HepG2 (cell line): ENCODE results near the gene KRTCAP2. TPM values are rescaled to one million over a fixed set of nuclear protein-coding genes. Genes with fewer than 3 reads are reported as not detected.
A peak's percentile ranks its signal among the peaks of the same experiment; 100 is the strongest.

Experiments
- ATAD3A ChIP-seq: sonication (generic); formaldehyde crosslinking; IDR thresholded peaks from 2 replicates; pipeline ENCODE4 v1.4.0; 2020; ENCODE audit warnings: missing genetic modification reagents
- GATAD2A ChIP-seq: IDR thresholded peaks from 2 replicates; pipeline ENCODE4 v1.6.1; 2016
- GLI4 ChIP-seq: sonication (generic); formaldehyde crosslinking; IDR thresholded peaks from 2 replicates; pipeline ENCODE4 v1.5.1; 2020; ENCODE audit warnings: missing genetic modification reagents, mild to moderate bottlenecking, moderate library complexity, borderline replicate concordance
- HOXA7 ChIP-seq: sonication (generic); formaldehyde crosslinking; IDR thresholded peaks from 2 replicates; pipeline ENCODE4 v1.8.1; 2022; ENCODE audit warnings: mild to moderate bottlenecking, missing genetic modification reagents, moderate library complexity
- HOXA9 ChIP-seq: sonication (generic); formaldehyde crosslinking; IDR thresholded peaks from 2 replicates; pipeline ENCODE4 v1.8.1; 2022; ENCODE audit warnings: missing genetic modification reagents, mild to moderate bottlenecking, moderate library complexity, borderline replicate concordance
- JARID2 ChIP-seq: sonication (generic); formaldehyde crosslinking; IDR thresholded peaks from 2 replicates; pipeline ENCODE4 v1.8.1; 2023; ENCODE audit warnings: missing genetic modification reagents, inconsistent platforms; ENCODE audit not compliant: insufficient replicate concordance
- KDM5A ChIP-seq: fragments of 200-600 bp; sonication (generic); IDR thresholded peaks from 2 replicates; pipeline ENCODE4 v1.7.0; 2018; ENCODE audit warnings: antibody characterized with exemption, mild to moderate bottlenecking, low read length, borderline replicate concordance
- KLF6 ChIP-seq: IDR thresholded peaks from 2 replicates; pipeline ENCODE4 v1.8.0; 2016; ENCODE audit warnings: missing biosample characterization, missing genetic modification reagents
- MLX ChIP-seq: IDR thresholded peaks from 2 replicates; pipeline ENCODE4 v1.6.1; 2016
- MYPOP ChIP-seq: sonication (generic); formaldehyde crosslinking; IDR thresholded peaks from 2 replicates; pipeline ENCODE4 v1.8.1; 2023; ENCODE audit warnings: mild to moderate bottlenecking, moderate library complexity, missing genetic modification reagents
- SP2 ChIP-seq: sonication (generic); formaldehyde crosslinking; IDR thresholded peaks from 2 replicates; pipeline ENCODE4 v1.5.1; 2020; ENCODE audit warnings: mild to moderate bottlenecking, missing genetic modification reagents
- SRY ChIP-seq: sonication (generic); formaldehyde crosslinking; IDR thresholded peaks from 2 replicates; pipeline ENCODE4 v1.8.0; 2022; ENCODE audit warnings: mild to moderate bottlenecking, missing genetic modification reagents
- TCF7 ChIP-seq: sonication (generic); IDR thresholded peaks from 2 replicates; pipeline ENCODE4 v1.6.1; 2016; ENCODE audit warnings: antibody characterized with exemption, low read depth
- XRCC5 ChIP-seq: fragments of 200-400 bp; formaldehyde crosslinking; optimal IDR thresholded peaks from 2 replicates; pipeline ENCODE3; 2017; ENCODE audit warnings: mild to moderate bottlenecking, low read length
- YEATS4 ChIP-seq: sonication (generic); formaldehyde crosslinking; IDR thresholded peaks from 2 replicates; pipeline ENCODE4 v1.4.0; 2020; ENCODE audit warnings: missing genetic modification reagents, borderline replicate concordance
- ZBTB8A ChIP-seq: sonication (generic); formaldehyde crosslinking; IDR thresholded peaks from 2 replicates; pipeline ENCODE4 v1.4.0; 2020; ENCODE audit warnings: mild to moderate bottlenecking, low read depth, missing genetic modification reagents, borderline replicate concordance
- ZNF256 ChIP-seq: sonication (generic); formaldehyde crosslinking; conservative IDR thresholded peaks from 2 replicates; pipeline ENCODE4 v1.4.0; 2020; ENCODE audit warnings: missing genetic modification reagents
- ZNF367 ChIP-seq: sonication (generic); formaldehyde crosslinking; IDR thresholded peaks from 2 replicates; pipeline ENCODE4 v1.4.0; 2020; ENCODE audit warnings: missing genetic modification reagents, borderline replicate concordance
- ZNF530 ChIP-seq: sonication (generic); formaldehyde crosslinking; IDR thresholded peaks from 2 replicates; pipeline ENCODE4 v1.5.0; 2020; ENCODE audit warnings: low read depth, mild to moderate bottlenecking, missing genetic modification reagents
- ZNF563 ChIP-seq: sonication (generic); formaldehyde crosslinking; IDR thresholded peaks from 2 replicates; pipeline ENCODE4 v1.8.0; 2022; ENCODE audit warnings: mild to moderate bottlenecking, moderate library complexity, missing genetic modification reagents
- ZNF598 ChIP-seq: sonication (generic); formaldehyde crosslinking; IDR thresholded peaks from 2 replicates; pipeline ENCODE4 v1.5.1; 2020; ENCODE audit warnings: mild to moderate bottlenecking, missing genetic modification reagents, borderline replicate concordance
- ZNF674 ChIP-seq: sonication (generic); formaldehyde crosslinking; IDR thresholded peaks from 2 replicates; pipeline ENCODE4 v1.5.0; 2020; ENCODE audit warnings: low read depth, mild to moderate bottlenecking, missing genetic modification reagents
- ZNF83 ChIP-seq: sonication (generic); formaldehyde crosslinking; IDR thresholded peaks from 2 replicates; pipeline ENCODE4 v1.4.0; 2020; ENCODE audit warnings: missing genetic modification reagents, mild to moderate bottlenecking, borderline replicate concordance
- polyA plus RNA-seq, 8 experiments: library from polyadenylated mRNA; depleted of rRNA in 3 of 8; stranded (reverse) in 7 of 8; unstranded in 1 of 8; fragments of >200 nt; fragmentation: Illumina TruSeq in 4 of 8; extraction: Trizol in 4 of 8; gene quantifications; 2 replicates each; pipeline versions ENCODE4 v1.2.1 to v1.2.3, GENCODE V29; 2011 to 2016; ENCODE audit warnings: low read depth in 4 of 8, missing spikeins in 1 of 8, mixed read lengths in 1 of 8; ENCODE audit not compliant: insufficient read depth in 1 of 8
- total RNA-seq, 5 experiments: library from RNA; depleted of rRNA; stranded (reverse); fragments of >200 nt; fragmentation: Illumina TruSeq; extraction: Trizol; gene quantifications; 2 replicates each; pipeline ENCODE4 v1.2.3, GENCODE V29; 2016; ENCODE audit warnings: low read depth in 1 of 5
- TF ChIP-seq, protein P1 (sequence below): sonication (generic); formaldehyde crosslinking; IDR thresholded peaks from 2 replicates; pipeline ENCODE4 v1.4.0; 2020; ENCODE audit warnings: mild to moderate bottlenecking, missing genetic modification reagents, borderline replicate concordance

Gene KRTCAP2
- total and polyA plus RNA-seq, 2 of the 13 experiments (the other 11 are each of a cell fraction or from before 2014, with no cell fraction given) = 77.3 to 79.4 TPM

GRCh38 chr1:155127105-155127966, 45.8 kb downstream of the KRTCAP2 start, which contains the start of gene EFNA1 (continued):
- TF ChIP-seq ZNF367 (no peak; the same call in 1 of the 2 replicates), TCF7 (peak; percentile 81), ZNF563 (CRISPR knock-in tag) (peak; percentile 57; the same call in 1 of the 2 replicates), XRCC5 (peak; percentile 88), ZNF598 (no peak), HOXA7 (CRISPR knock-in tag) (peak; percentile 81), ZNF256 (CRISPR knock-in tag) (no peak), ZNF530 (CRISPR knock-in tag) (no peak), MLX (CRISPR knock-in tag) (peak; percentile 91; the same call in 1 of the 2 replicates), ATAD3A (CRISPR knock-in tag) (no peak), MYPOP (CRISPR knock-in tag) (peak; percentile 93), KDM5A (no peak), HOXA9 (CRISPR knock-in tag) (peak; percentile 95), ZNF83 (CRISPR knock-in tag) (no peak), SP2 (CRISPR knock-in tag) (peak; percentile 1; the same call in 1 of the 2 replicates), ZNF674 (no peak; the same call in 1 of the 2 replicates), JARID2 (CRISPR knock-in tag) (no peak), KLF6 (CRISPR knock-in tag) (peak; percentile 83), SRY (CRISPR knock-in tag) (peak; percentile 57), YEATS4 (CRISPR knock-in tag) (no peak; the same call in 1 of the 2 replicates), GLI4 (no peak), ZBTB8A (CRISPR knock-in tag) (no peak; the same call in 1 of the 2 replicates), GATAD2A (CRISPR knock-in tag) (peak; percentile 94)
- TF ChIP-seq, protein P1, sequence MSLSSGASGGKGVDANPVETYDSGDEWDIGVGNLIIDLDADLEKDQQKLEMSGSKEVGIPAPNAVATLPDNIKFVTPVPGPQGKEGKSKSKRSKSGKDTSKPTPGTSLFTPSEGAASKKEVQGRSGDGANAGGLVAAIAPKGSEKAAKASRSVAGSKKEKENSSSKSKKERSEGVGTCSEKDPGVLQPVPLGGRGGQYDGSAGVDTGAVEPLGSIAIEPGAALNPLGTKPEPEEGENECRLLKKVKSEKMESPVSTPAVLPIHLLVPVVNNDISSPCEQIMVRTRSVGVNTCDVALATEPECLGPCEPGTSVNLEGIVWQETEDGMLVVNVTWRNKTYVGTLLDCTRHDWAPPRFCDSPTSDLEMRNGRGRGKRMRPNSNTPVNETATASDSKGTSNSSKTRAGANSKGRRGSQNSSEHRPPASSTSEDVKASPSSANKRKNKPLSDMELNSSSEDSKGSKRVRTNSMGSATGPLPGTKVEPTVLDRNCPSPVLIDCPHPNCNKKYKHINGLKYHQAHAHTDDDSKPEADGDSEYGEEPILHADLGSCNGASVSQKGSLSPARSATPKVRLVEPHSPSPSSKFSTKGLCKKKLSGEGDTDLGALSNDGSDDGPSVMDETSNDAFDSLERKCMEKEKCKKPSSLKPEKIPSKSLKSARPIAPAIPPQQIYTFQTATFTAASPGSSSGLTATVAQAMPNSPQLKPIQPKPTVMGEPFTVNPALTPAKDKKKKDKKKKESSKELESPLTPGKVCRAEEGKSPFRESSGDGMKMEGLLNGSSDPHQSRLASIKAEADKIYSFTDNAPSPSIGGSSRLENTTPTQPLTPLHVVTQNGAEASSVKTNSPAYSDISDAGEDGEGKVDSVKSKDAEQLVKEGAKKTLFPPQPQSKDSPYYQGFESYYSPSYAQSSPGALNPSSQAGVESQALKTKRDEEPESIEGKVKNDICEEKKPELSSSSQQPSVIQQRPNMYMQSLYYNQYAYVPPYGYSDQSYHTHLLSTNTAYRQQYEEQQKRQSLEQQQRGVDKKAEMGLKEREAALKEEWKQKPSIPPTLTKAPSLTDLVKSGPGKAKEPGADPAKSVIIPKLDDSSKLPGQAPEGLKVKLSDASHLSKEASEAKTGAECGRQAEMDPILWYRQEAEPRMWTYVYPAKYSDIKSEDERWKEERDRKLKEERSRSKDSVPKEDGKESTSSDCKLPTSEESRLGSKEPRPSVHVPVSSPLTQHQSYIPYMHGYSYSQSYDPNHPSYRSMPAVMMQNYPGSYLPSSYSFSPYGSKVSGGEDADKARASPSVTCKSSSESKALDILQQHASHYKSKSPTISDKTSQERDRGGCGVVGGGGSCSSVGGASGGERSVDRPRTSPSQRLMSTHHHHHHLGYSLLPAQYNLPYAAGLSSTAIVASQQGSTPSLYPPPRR = peak; percentile 97
